AG09309 (cell line): Measurements from ENCODE around the gene MRM1.
A peak's percentile ranks its signal among the peaks of the same experiment; 100 is the strongest.
"Not testable (repeated sequence)": the region's sequence is repeated elsewhere in the genome, so short reads cannot be mapped to it uniquely, and the experiment has no call there.

Experiments
- DNase-seq: peaks from one replicate; pipeline ENCODE4 v3.0.0-alpha.2; 2010; ENCODE audit warnings: low read depth
- H3K4me3 ChIP-seq: 2 replicates; pipeline ENCODE4 v1.5.1; 2011; ENCODE audit warnings: mild to moderate bottlenecking, low read depth, low read length, moderate library complexity; ENCODE audit not compliant: control insufficient read depth
- TF ChIP-seq, protein P1 (sequence below): IDR thresholded peaks from 2 replicates; pipeline ENCODE4 v1.5.1; 2011; ENCODE audit warnings: mild to moderate bottlenecking, low read depth, low read length, inconsistent platforms; ENCODE audit not compliant: insufficient read depth, control insufficient read depth; ENCODE audit errors: missing control alignments

Gene MRM1

DNA sequence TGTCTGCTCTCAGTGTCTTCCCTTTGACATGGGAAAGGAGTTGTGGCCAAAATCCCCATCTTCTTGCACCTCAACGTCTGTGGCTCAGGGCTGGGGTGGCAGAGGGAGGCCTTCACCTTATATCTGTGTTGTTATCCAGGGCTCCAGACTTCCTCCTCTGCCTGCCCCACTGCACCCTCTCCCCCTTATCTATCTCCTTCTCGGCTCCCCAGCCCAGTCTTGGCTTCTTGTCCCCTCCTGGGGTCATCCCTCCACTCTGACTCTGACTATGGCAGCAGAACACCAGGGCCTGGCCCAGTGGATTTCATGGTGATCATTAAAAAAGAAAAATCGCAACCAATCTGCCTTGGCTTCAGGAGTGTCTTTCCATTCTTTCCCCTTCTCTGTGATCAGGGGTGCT, 918 bp upstream of the MRM1 start:
- DNase-seq, result no peak
- TF ChIP-seq, protein P1, sequence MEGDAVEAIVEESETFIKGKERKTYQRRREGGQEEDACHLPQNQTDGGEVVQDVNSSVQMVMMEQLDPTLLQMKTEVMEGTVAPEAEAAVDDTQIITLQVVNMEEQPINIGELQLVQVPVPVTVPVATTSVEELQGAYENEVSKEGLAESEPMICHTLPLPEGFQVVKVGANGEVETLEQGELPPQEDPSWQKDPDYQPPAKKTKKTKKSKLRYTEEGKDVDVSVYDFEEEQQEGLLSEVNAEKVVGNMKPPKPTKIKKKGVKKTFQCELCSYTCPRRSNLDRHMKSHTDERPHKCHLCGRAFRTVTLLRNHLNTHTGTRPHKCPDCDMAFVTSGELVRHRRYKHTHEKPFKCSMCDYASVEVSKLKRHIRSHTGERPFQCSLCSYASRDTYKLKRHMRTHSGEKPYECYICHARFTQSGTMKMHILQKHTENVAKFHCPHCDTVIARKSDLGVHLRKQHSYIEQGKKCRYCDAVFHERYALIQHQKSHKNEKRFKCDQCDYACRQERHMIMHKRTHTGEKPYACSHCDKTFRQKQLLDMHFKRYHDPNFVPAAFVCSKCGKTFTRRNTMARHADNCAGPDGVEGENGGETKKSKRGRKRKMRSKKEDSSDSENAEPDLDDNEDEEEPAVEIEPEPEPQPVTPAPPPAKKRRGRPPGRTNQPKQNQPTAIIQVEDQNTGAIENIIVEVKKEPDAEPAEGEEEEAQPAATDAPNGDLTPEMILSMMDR, result no peak
- H3K4me3 ChIP-seq, result peak overlapping the region; percentile 89

DNA sequence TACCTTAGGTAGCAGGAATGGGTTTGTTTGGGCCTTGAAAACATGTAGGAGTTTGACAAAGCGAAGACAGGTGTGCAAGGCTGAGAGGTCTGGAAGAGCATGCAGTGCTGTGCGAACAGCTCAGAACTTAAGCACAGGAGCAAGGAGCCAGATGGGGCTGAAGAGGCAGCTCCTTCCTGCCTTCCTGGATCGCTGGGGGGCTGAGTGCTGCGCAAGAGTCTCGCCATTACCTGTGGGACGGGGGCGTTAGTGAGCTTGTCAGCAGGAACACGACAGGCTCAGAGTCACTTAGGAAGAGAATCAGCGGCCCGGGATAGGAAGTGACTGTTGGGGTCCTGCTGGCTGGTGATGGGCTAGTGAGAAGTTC, 464 bp upstream of the MRM1 start:
- TF ChIP-seq, protein P1, result no peak
- no peak for DNase-seq
- peak overlapping the region; percentile 89 for H3K4me3 ChIP-seq

- no peak for DNase-seq
- TF ChIP-seq, protein P1, result no peak
- H3K4me3 ChIP-seq, result peak overlapping the region; percentile 89
These were observed 806 bp downstream of the MRM1 start for GRCh38 chr17:36602030-36602748.

DNA sequence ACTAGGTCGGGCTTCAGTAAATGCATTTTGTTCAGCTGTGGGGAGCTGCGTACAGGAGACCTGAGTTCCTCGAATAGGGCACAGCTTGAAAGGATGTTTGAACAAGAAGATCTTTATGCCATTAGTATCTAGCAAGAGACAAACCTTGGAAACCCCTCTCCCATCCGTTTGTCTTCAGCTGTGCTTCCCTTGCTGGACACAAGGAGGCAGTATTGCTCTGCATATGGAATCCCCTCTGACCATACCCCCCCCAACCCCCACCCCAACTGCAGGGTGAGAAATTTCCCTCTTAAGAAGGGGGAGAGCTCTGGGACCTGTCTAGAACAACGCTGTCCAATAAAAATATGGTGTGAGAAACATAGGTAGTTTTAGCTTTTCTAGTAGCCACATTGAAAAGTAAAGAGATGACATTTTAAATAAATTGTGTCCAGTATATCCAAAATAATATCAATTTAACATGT, 1.6 kb downstream of the MRM1 start:
- no peak for DNase-seq
- TF ChIP-seq, protein P1, result peak; percentile 85
- H3K4me3 ChIP-seq, result peak overlapping the region; percentile 89

DNA sequence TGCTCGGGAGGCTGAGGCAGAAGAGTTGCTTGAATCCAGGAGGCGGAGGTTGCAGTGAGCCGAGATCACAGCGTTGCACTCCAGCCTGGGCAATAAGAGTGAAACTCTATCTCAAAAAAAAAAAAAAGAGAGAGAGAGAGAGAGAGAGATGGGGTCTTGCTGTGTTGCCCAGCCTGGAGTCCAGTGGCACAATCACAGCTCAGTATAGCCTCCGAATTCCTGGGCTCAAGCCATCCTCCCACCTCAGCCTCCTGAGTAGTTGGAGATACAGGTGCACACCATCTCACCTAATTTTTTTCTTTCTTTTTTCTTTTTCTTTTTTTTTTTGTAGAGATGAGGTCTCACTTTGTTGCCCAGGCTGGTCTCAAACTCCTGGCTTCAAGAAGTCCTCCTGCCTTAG, 3.6 kb downstream of the MRM1 start:
- H3K4me3 ChIP-seq, DNase-seq: not testable (repeated sequence)

DNA sequence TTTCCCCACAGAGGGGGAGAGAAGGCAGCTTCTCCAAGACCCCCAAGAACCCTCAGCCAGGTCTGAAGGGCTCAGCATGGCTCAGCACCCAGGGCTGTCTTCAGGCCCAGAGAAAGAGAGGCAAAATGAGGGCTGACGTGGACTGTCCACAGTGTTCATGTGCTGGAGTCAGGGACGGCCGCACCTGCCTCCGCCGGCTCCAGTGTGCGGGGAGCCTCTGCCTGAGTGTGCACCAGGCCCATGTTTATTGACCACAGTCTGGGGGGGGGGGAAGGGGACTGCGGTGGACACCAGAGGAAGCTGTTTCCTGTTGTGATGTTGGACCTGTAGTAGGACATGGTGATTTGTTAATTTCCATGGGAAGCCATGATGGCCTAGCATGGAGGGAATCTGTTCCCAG, 6.9 kb downstream of the MRM1 start:
- TF ChIP-seq, protein P1, result no peak
- DNase-seq, result no peak
- H3K4me3 ChIP-seq, result no peak overlapping the region

GRCh38 chr17:36608794-36609497, 7.6 kb downstream of the MRM1 start:
- no peak overlapping the region for H3K4me3 ChIP-seq
- no peak for DNase-seq
- TF ChIP-seq, protein P1, result peak; percentile 45
